AG09309 (cell line): ENCODE data around the gene KAZALD1.
"Not testable (repeated sequence)": the region's sequence is repeated elsewhere in the genome, so short reads cannot be mapped to it uniquely, and the experiment has no call there.

Experiments
- DNase-seq: peaks from one replicate; pipeline ENCODE4 v3.0.0-alpha.2; 2010; ENCODE audit warnings: low read depth
- H3K4me3 ChIP-seq: 2 replicates; pipeline ENCODE4 v1.5.1; 2011; ENCODE audit warnings: mild to moderate bottlenecking, low read depth, low read length, moderate library complexity; ENCODE audit not compliant: control insufficient read depth
- TF ChIP-seq, protein P1 (sequence below): IDR thresholded peaks from 2 replicates; pipeline ENCODE4 v1.5.1; 2011; ENCODE audit warnings: mild to moderate bottlenecking, low read depth, low read length, inconsistent platforms; ENCODE audit not compliant: insufficient read depth, control insufficient read depth; ENCODE audit errors: missing control alignments

Gene KAZALD1

DNA sequence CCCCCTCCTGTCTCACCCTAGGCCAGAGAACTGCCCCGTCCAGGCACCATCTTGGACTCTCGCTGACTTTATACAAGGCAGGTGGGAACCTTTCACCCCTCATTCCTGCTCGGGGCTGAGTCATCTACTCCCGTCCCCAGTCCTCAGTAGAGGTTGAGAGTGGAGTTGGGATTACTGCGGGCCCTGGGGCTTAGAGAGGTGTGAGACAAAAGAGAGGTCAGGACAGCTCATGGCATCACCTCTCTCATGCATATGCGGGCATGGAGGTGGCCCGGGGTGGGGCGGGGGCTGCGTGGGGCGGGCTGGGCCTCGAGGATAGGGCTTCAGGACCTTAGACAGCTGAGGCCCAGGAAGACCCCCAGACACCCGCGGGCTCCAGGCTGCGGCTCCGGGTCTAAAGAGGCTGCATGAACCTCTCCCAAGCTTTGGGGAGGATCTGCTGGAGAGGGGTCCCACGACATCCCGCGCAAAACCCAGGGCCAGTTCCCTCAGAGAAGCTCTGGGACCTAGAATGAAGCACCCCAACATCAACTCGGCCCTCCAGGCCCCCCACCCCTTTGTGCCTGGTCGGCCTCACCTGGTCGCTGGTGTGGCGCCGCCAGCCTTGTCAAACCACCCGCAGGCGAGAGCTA lies 31.2 kb upstream of the KAZALD1 start:
- DNase-seq: no peak
- TF ChIP-seq, protein P1, sequence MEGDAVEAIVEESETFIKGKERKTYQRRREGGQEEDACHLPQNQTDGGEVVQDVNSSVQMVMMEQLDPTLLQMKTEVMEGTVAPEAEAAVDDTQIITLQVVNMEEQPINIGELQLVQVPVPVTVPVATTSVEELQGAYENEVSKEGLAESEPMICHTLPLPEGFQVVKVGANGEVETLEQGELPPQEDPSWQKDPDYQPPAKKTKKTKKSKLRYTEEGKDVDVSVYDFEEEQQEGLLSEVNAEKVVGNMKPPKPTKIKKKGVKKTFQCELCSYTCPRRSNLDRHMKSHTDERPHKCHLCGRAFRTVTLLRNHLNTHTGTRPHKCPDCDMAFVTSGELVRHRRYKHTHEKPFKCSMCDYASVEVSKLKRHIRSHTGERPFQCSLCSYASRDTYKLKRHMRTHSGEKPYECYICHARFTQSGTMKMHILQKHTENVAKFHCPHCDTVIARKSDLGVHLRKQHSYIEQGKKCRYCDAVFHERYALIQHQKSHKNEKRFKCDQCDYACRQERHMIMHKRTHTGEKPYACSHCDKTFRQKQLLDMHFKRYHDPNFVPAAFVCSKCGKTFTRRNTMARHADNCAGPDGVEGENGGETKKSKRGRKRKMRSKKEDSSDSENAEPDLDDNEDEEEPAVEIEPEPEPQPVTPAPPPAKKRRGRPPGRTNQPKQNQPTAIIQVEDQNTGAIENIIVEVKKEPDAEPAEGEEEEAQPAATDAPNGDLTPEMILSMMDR: no peak
- peak overlapping the region; percentile 79 for H3K4me3 ChIP-seq

GRCh38 chr10:101031128-101031795 lies 30.5 kb upstream of the KAZALD1 start, which contains the start of the genes PDZD7 and SFXN3:
Gene PDZD7, minus strand, starts transcription at chr10:101031129. Its CDS starts 910 bp downstream, at chr10:101030219.
Gene SFXN3, plus strand, starts transcription at chr10:101031234. Its CDS starts 3,461 bp downstream, at chr10:101034695.
- H3K4me3 ChIP-seq: peak within 1 kb of the TSS; percentile 79
- TF ChIP-seq, protein P1: no peak
- no peak for DNase-seq

DNA sequence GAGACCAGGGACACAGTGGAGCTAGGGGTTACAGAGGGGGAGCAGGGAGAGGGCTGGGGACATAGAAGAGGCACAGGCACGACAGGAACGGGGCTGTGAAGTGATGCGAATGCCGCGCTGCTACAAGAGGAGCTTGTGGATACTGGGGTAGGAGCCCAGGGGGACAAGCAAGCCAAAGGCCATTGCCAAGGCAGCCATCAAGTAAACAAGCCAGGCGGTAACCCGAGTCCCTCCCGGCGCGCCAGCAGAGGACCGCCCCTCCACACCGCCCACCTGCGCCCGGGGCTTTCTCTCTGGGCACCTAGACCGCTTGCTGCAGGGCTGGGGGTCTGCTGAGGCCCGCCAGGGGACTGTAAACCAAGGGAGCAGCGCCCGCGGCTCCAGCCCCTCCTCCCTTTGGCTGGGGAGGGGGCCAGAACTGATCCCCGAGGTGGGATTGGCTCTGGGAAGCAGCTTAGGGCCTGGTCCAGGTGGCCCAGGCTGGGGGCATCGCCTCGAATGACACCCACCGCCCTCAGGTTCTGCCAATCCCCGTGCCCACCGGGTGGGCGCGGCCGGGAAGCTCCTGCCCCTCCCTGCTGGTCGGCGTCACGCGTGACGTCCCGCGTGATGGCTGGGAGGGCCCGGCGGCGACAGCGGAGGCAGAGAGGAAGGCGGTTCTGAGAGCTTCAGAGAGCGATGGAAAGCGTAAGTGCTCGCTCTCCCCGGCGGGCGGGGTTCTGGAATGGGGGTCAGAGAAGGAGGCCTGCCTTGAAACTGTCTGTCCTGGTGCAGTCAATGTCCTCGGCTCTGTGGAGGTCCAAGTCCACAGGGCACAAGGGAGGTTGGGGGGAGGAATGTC lies 29.8 kb upstream of the KAZALD1 start:
- H3K4me3 ChIP-seq: peak overlapping the region; percentile 79
- no peak for DNase-seq
- TF ChIP-seq, protein P1: no peak

DNA sequence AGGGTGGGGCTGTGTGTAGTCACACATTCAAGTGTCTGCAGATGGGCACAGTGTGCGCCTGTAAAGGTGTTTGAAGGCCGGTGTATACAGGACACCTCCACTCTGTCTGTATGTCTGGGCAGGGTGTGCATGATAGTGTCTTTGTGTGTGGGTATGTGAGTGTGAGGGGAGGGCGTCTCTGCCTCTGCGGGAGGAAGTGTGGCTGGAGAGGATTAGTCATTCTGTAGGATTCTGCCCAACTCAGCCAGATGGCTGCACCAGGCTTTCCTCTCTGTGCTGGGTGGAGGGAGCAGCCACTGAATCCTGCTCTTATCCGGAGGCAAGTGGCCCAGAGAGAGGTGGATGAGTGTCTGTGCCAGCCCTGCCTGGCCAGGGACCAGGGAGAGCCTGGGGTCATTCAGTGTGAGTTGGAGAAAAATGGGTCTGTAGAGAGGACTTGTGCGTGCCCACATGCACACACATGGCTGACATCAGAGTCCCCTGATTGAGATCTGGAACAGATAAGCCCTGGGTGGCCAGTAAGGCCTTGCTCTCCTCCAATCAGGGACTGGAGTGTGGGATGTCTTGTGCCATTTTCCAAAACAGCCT lies 29.1 kb upstream of the KAZALD1 start:
- no peak for DNase-seq
- peak overlapping the region; percentile 79 for H3K4me3 ChIP-seq
- TF ChIP-seq, protein P1: no peak

DNA sequence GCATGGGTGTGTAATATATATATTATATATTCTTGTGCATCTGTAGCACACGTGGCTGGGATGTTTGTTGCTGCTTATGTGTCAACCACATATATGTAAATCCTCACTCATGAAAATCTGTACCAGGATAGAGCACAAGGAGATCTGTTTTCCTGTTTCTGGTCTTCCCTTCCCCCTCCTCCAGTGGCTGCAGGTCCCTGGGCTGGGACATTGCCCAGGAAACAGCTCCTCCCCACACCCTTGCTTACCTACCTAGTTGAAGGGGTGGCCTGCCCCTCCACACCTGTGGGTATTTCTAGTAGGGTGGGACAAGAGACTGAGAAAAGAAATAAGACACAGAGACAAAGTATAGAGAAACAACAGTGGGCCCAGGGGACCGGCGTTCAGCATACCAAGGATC lies 28.5 kb upstream of the KAZALD1 start:
- TF ChIP-seq, protein P1: no peak
- no peak for DNase-seq
- peak overlapping the region; percentile 79 for H3K4me3 ChIP-seq

GRCh38 chr10:101034404-101034803 lies 27.4 kb upstream of the KAZALD1 start:
- not testable (repeated sequence) for H3K4me3 ChIP-seq, DNase-seq
